Measurements from ENCODE around the gene TNFSF11. TPM values are rescaled to one million over a fixed set of nuclear protein-coding genes. Genes with fewer than 3 reads are reported as not detected.

TNFSF11 gene, protein sequence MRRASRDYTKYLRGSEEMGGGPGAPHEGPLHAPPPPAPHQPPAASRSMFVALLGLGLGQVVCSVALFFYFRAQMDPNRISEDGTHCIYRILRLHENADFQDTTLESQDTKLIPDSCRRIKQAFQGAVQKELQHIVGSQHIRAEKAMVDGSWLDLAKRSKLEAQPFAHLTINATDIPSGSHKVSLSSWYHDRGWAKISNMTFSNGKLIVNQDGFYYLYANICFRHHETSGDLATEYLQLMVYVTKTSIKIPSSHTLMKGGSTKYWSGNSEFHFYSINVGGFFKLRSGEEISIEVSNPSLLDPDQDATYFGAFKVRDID
- total RNA-seq (2022; extraction: Qiagen RNA extraction): not detected in 5 replicates

DNA sequence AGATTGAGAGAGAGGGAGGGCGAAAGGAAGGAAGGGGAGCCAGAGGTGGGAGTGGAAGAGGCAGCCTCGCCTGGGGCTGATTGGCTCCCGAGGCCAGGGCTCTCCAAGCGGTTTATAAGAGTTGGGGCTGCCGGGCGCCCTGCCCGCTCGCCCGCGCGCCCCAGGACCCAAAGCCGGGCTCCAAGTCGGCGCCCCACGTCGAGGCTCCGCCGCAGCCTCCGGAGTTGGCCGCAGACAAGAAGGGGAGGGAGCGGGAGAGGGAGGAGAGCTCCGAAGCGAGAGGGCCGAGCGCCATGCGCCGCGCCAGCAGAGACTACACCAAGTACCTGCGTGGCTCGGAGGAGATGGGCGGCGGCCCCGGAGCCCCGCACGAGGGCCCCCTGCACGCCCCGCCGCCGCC, at the start of gene TNFSF11:
TNFSF11 (plus strand) TSS at position 142 of the 400 bp plus-strand sequence; CDS start at position 294, 152 bp downstream.

Other genes with a start within 250 kb of the TNFSF11 start
- not detected in 5 replicates for gene FAM216B, start 207.4 kb downstream of the TNFSF11 start, total RNA-seq (2022; extraction: Qiagen RNA extraction)

Data from A549 treated with Hydrocortisone at 1 μM for 4 hours (cell line).